HEK293 (cell line): ENCODE measurements around the gene PPIL4.

ENCODE experiments used
- GFI1B ChIP-seq: fragments of 450-650 bp; formaldehyde crosslinking; IDR thresholded peaks from 2 replicates; pipeline ENCODE4 v1.5.1; 2016; ENCODE audit warnings: missing biosample characterization, missing genetic modification characterization
- HOXA7 ChIP-seq: sonication (generic); formaldehyde crosslinking; IDR thresholded peaks from 2 replicates; pipeline ENCODE4 v1.8.1; 2022; ENCODE audit warnings: missing genetic modification reagents, borderline replicate concordance
- INSM2 ChIP-seq: fragments of 450-650 bp; formaldehyde crosslinking; IDR thresholded peaks from 2 replicates; pipeline ENCODE4 v1.5.1; 2016; ENCODE audit warnings: missing biosample characterization, missing genetic modification characterization
- KLF10 ChIP-seq: fragments of 450-650 bp; IDR thresholded peaks from 2 replicates; pipeline ENCODE4 v1.5.1; 2018; ENCODE audit warnings: missing biosample characterization, mild to moderate bottlenecking, missing genetic modification characterization
- MYNN ChIP-seq: fragments of 450-650 bp; formaldehyde crosslinking; IDR thresholded peaks from 2 replicates; pipeline ENCODE4 v1.5.1; 2016; ENCODE audit warnings: missing biosample characterization, missing genetic modification characterization, borderline replicate concordance
- WT1 ChIP-seq: fragments of 450-650 bp; formaldehyde crosslinking; IDR thresholded peaks from 2 replicates; pipeline ENCODE4 v1.5.1; 2016; ENCODE audit warnings: missing biosample characterization, missing genetic modification characterization
- ZBTB10 ChIP-seq: fragments of 450-650 bp; formaldehyde crosslinking; IDR thresholded peaks from 2 replicates; pipeline ENCODE4 v1.5.1; 2016; ENCODE audit warnings: missing biosample characterization, missing genetic modification characterization
- ZBTB49 ChIP-seq: fragments of 450-650 bp; formaldehyde crosslinking; IDR thresholded peaks from 2 replicates; pipeline ENCODE4 v1.5.1; 2016; ENCODE audit warnings: missing biosample characterization, missing genetic modification characterization, low read depth
- ZBTB7A ChIP-seq: fragments of 450-650 bp; formaldehyde crosslinking; IDR thresholded peaks from 2 replicates; pipeline ENCODE4 v1.5.1; 2016; ENCODE audit warnings: low read depth, missing biosample characterization, missing genetic modification characterization
- ZNF140 ChIP-seq: fragments of 450-650 bp; formaldehyde crosslinking; IDR thresholded peaks from 2 replicates; pipeline ENCODE4 v1.5.1; 2016; ENCODE audit warnings: missing biosample characterization, missing genetic modification characterization
- ZNF155 ChIP-seq: fragments of 450-650 bp; formaldehyde crosslinking; IDR thresholded peaks from 2 replicates; pipeline ENCODE4 v1.5.1; 2016; ENCODE audit warnings: missing biosample characterization, missing genetic modification characterization
- ZNF19 ChIP-seq: fragments of 450-650 bp; formaldehyde crosslinking; IDR thresholded peaks from 2 replicates; pipeline ENCODE4; 2016; ENCODE audit warnings: missing biosample characterization, missing genetic modification characterization, low read depth
- ZNF211 ChIP-seq: fragments of 450-650 bp; formaldehyde crosslinking; IDR thresholded peaks from 2 replicates; pipeline ENCODE4 v1.5.1; 2016; ENCODE audit warnings: low read depth, missing biosample characterization, missing genetic modification characterization
- ZNF26 ChIP-seq: fragments of 450-650 bp; formaldehyde crosslinking; IDR thresholded peaks from 2 replicates; pipeline ENCODE4 v1.5.1; 2016; ENCODE audit warnings: missing biosample characterization, missing genetic modification characterization
- ZNF335 ChIP-seq: fragments of 450-650 bp; formaldehyde crosslinking; conservative IDR thresholded peaks from 2 replicates; pipeline ENCODE4 v1.5.1; 2016; ENCODE audit warnings: missing biosample characterization, missing genetic modification characterization
- ZNF341 ChIP-seq: fragments of 450-650 bp; formaldehyde crosslinking; IDR thresholded peaks from 2 replicates; pipeline ENCODE4; 2016; ENCODE audit warnings: low read depth, missing biosample characterization, missing genetic modification characterization
- ZNF366 ChIP-seq: fragments of 450-650 bp; formaldehyde crosslinking; conservative IDR thresholded peaks from 2 replicates; pipeline ENCODE4 v1.5.1; 2016; ENCODE audit warnings: missing biosample characterization, missing genetic modification characterization
- ZNF433 ChIP-seq: fragments of 450-650 bp; formaldehyde crosslinking; IDR thresholded peaks from 2 replicates; pipeline ENCODE4 v1.5.1; 2016; ENCODE audit warnings: missing biosample characterization, missing genetic modification characterization, low read depth
- ZNF510 ChIP-seq: fragments of 450-650 bp; formaldehyde crosslinking; IDR thresholded peaks from 2 replicates; pipeline ENCODE4 v1.5.1; 2018; ENCODE audit warnings: mild to moderate bottlenecking, missing genetic modification characterization, missing biosample characterization; ENCODE audit not compliant: insufficient replicate concordance
- ZNF529 ChIP-seq: fragments of 450-650 bp; formaldehyde crosslinking; IDR thresholded peaks from 2 replicates; pipeline ENCODE4 v1.5.1; 2017; ENCODE audit warnings: missing genetic modification characterization, missing biosample characterization; ENCODE audit not compliant: insufficient replicate concordance
- ZNF544 ChIP-seq: fragments of 450-650 bp; formaldehyde crosslinking; IDR thresholded peaks from 2 replicates; pipeline ENCODE4 v1.5.0; 2017; ENCODE audit warnings: missing biosample characterization, missing genetic modification characterization
- ZNF558 ChIP-seq: fragments of 450-650 bp; formaldehyde crosslinking; IDR thresholded peaks from 2 replicates; pipeline ENCODE4 v1.5.1; 2016; ENCODE audit warnings: missing biosample characterization, missing genetic modification characterization
- ZNF596 ChIP-seq: fragments of 450-650 bp; IDR thresholded peaks from 2 replicates; pipeline ENCODE4 v1.5.0; 2018; ENCODE audit warnings: missing biosample characterization, mild to moderate bottlenecking, missing genetic modification characterization, moderate library complexity
- ZNF626 ChIP-seq: fragments of 450-650 bp; sonication (Bioruptor Pico); formaldehyde crosslinking; IDR thresholded peaks from 2 replicates; pipeline ENCODE4 v1.5.1; 2018; ENCODE audit warnings: missing biosample characterization, missing genetic modification characterization, inconsistent platforms
- ZNF658 ChIP-seq: fragments of 450-650 bp; formaldehyde crosslinking; IDR thresholded peaks from 2 replicates; pipeline ENCODE4; 2016; ENCODE audit warnings: missing biosample characterization, missing genetic modification characterization
- ZNF76 ChIP-seq: fragments of 450-650 bp; formaldehyde crosslinking; IDR thresholded peaks from 2 replicates; pipeline ENCODE4; 2016; ENCODE audit warnings: low read depth, missing biosample characterization, missing genetic modification characterization, borderline replicate concordance
- ZNF791 ChIP-seq: fragments of 450-650 bp; formaldehyde crosslinking; IDR thresholded peaks from 2 replicates; pipeline ENCODE4 v1.5.1; 2016; ENCODE audit warnings: missing biosample characterization, missing genetic modification characterization
- ZSCAN5A ChIP-seq: fragments of 450-650 bp; formaldehyde crosslinking; IDR thresholded peaks from 2 replicates; pipeline ENCODE4 v1.5.1; 2016; ENCODE audit warnings: missing biosample characterization, missing genetic modification characterization

The PPIL4 gene

GRCh38 chr6:149565527-149566409 is 19.9 kb upstream of the PPIL4 start, which contains the start of gene GINM1 (continued):
- TF ChIP-seq ZNF155 (tag by site-specific recombination) = no peak
- no peak for TF ChIP-seq ZNF544 (tag by site-specific recombination)
- 0 out of 2 replicates have a peak, but pooled peaks have one; percentile 44 for TF ChIP-seq ZNF558 (tag by site-specific recombination)
- no peak for TF ChIP-seq HOXA7 (CRISPR knock-in tag)
- no peak for TF ChIP-seq ZNF433
- TF ChIP-seq ZBTB49 (tag by site-specific recombination) = no peak
- TF ChIP-seq GFI1B (tag by site-specific recombination) = no peak
- no peak for TF ChIP-seq ZNF510
- TF ChIP-seq ZNF341 (tag by site-specific recombination) = no peak
- no peak for TF ChIP-seq MYNN (tag by site-specific recombination)
- TF ChIP-seq ZNF19 (tag by site-specific recombination) = no peak
- TF ChIP-seq KLF10 (tag by site-specific recombination) = peak; percentile 69
- no peak for TF ChIP-seq ZNF211 (tag by site-specific recombination)
- TF ChIP-seq WT1 (tag by site-specific recombination) = no peak
- no peak for TF ChIP-seq ZNF658
- TF ChIP-seq ZNF26 (tag by site-specific recombination) = no peak
- no peak for TF ChIP-seq ZSCAN5A (tag by site-specific recombination)
- TF ChIP-seq ZBTB7A (tag by site-specific recombination) = no peak
- TF ChIP-seq ZBTB10 (tag by site-specific recombination) = no peak
- TF ChIP-seq ZNF596 (tag by site-specific recombination) = no peak
- TF ChIP-seq ZNF626 = no peak
- no peak for TF ChIP-seq ZNF366 (tag by site-specific recombination)
- no peak for TF ChIP-seq ZNF76 (tag by site-specific recombination)
- TF ChIP-seq ZNF529 (tag by site-specific recombination) = no peak
- TF ChIP-seq ZNF791 = no peak
- no peak for TF ChIP-seq INSM2 (tag by site-specific recombination)
- TF ChIP-seq ZNF140 (tag by site-specific recombination) = no peak
- peak; percentile 86 for TF ChIP-seq ZNF335
